B cell (primary cell): Measurements from ENCODE around the gene NFIC. TPM values are rescaled to one million over a fixed set of nuclear protein-coding genes. Genes with fewer than 3 reads are reported as not detected.
"Not testable (repeated sequence)": the region's sequence is repeated elsewhere in the genome, so short reads cannot be mapped to it uniquely, and the experiment has no call there.

ENCODE experiments used
- ATAC-seq: fragments of 200-7000 bp; cut with Tn5 transposase; one replicate; pipeline ENCODE4 v1.10.0; 2021; ENCODE audit warnings: low read depth, mild to moderate bottlenecking, moderate number of reproducible peaks, moderate library complexity
- CTCF ChIA-PET: fragments of 350-600 bp; sonication (Branson Sonifier 250); formaldehyde crosslinking; loops from one replicate; lab custom pipeline; 2021; ENCODE audit warnings: antibody characterized with exemption, inconsistent platforms; lab: Charles Lee
- POLR2A ChIA-PET: fragments of 350-600 bp; sonication (Branson Sonifier 250); formaldehyde crosslinking; loops from one replicate; lab custom pipeline; 2021; ENCODE audit warnings: antibody characterized with exemption; lab: Charles Lee
- DNase-seq: peaks from one replicate; pipeline ENCODE4 v3.0.0; 2013
- H2AFZ ChIP-seq: 2 replicates; pipeline ENCODE4 v1.6.1; 2012; ENCODE audit warnings: mild to moderate bottlenecking, low read depth, low read length; ENCODE audit not compliant: insufficient read depth, poor library complexity, severe bottlenecking
- H3K27ac ChIP-seq, 2 donors: 1 replicate in 1 of 2; 2 replicates in 1 of 2; pipeline ENCODE4 v1.5.1; 2012 to 2013; ENCODE audit warnings: low read length in 2 of 2, mild to moderate bottlenecking in 2 of 2, moderate library complexity in 1 of 2
- H3K27me3 ChIP-seq, 4 experiments: fragments of 200-600 bp in 1 of 4; sonication (generic) in 1 of 4; replicated peaks in 1 of 4; 1 replicate in 2 of 4; 2 replicates in 2 of 4; pipeline versions ENCODE4 v1.6.1 to v1.7.0; 2013 to 2016; ENCODE audit warnings: low read length in 3 of 4, mild to moderate bottlenecking in 2 of 4, mixed read lengths in 1 of 4, moderate library complexity in 1 of 4; ENCODE audit not compliant: insufficient read depth in 4 of 4, control insufficient read depth in 3 of 4; ENCODE audit errors: control extremely low read depth in 1 of 4
- H3K36me3 ChIP-seq, 2 experiments: replicated peaks in 1 of 2; 1 replicate in 1 of 2; 2 replicates in 1 of 2; pipeline versions ENCODE4 v1.6.1 to v1.7.1; 2013; ENCODE audit warnings: low read length in 1 of 2; ENCODE audit not compliant: insufficient read depth in 2 of 2, control insufficient read depth in 1 of 2; ENCODE audit errors: control extremely low read depth in 1 of 2, extremely low read depth in 1 of 2
- H3K4me1 ChIP-seq, 2 donors: fragments of 200-600 bp in 1 of 2; sonication (generic) in 1 of 2; 1 replicate in 1 of 2; 2 replicates in 1 of 2; pipeline versions ENCODE4 v1.5.1 to v1.6.1; 2013 to 2017; ENCODE audit warnings: low read length in 2 of 2; ENCODE audit not compliant: control insufficient read depth in 2 of 2, insufficient read depth in 2 of 2
- H3K4me2 ChIP-seq: replicated peaks from 2 replicates; pipeline ENCODE3; 2012; ENCODE audit warnings: mild to moderate bottlenecking, low read depth, low read length; ENCODE audit not compliant: poor library complexity, severe bottlenecking
- H3K4me3 ChIP-seq, 5 experiments: fragments of 200-600 bp in 1 of 5; sonication (generic) in 1 of 5; 1 replicate in 3 of 5; 2 replicates in 2 of 5; pipeline versions ENCODE4 v1.5.1 to v1.7.0; 2011 to 2016; ENCODE audit warnings: low read length in 4 of 5, mild to moderate bottlenecking in 4 of 5, low read depth in 2 of 5, control low read depth in 1 of 5, moderate library complexity in 1 of 5; ENCODE audit not compliant: insufficient read depth in 1 of 5; ENCODE audit errors: control extremely low read depth in 1 of 5, extremely low read depth in 1 of 5
- H3K79me2 ChIP-seq: fragments of 200-600 bp; sonication (generic); one replicate; pipeline ENCODE4 v1.6.0; 2016; ENCODE audit warnings: low read length; ENCODE audit not compliant: control insufficient read depth, insufficient read depth
- H3K9ac ChIP-seq: fragments of 200-600 bp; sonication (generic); 2 replicates; pipeline ENCODE4 v1.6.1; 2017; ENCODE audit warnings: mild to moderate bottlenecking, low read length, moderate library complexity
- H3K9me3 ChIP-seq, 3 donors: one replicate each; pipeline versions ENCODE4 v1.6.1 to v1.7.1; 2013; ENCODE audit warnings: low read length in 2 of 3; ENCODE audit not compliant: control insufficient read depth in 2 of 3, insufficient read depth in 1 of 3; ENCODE audit errors: control extremely low read depth in 1 of 3
- H4K20me1 ChIP-seq: 2 replicates; pipeline ENCODE4 v1.6.0; 2012; ENCODE audit warnings: mild to moderate bottlenecking, low read length; ENCODE audit not compliant: insufficient read depth, control insufficient read depth, poor library complexity, severe bottlenecking
- H3K27ac Mint-ChIP-seq: one replicate; pipeline ENCODE4 v1.8.0; 2021; ENCODE audit warnings: mixed read lengths
- H3K27me3 Mint-ChIP-seq: one replicate; pipeline ENCODE4 v1.8.0; 2021; ENCODE audit warnings: mixed read lengths
- H3K4me1 Mint-ChIP-seq: one replicate; pipeline ENCODE4 v1.8.0; 2021; ENCODE audit warnings: mixed read lengths
- H3K4me3 Mint-ChIP-seq: one replicate; pipeline ENCODE4 v1.8.0; 2021; ENCODE audit warnings: mixed read lengths
- H3K9me3 Mint-ChIP-seq: one replicate; pipeline ENCODE4 v1.8.0; 2022; ENCODE audit warnings: mixed read lengths; ENCODE audit not compliant: insufficient read depth
- EZH2 ChIP-seq: IDR thresholded peaks from 2 replicates; pipeline ENCODE4 v1.6.1; 2012; ENCODE audit warnings: borderline replicate concordance, low read depth, mild to moderate bottlenecking, moderate library complexity, low read length; ENCODE audit not compliant: insufficient read depth, poor library complexity, severe bottlenecking
- WGBS: methylation state at CpG from one replicate; pipeline ENCODE4 v1.1.5; 2013; ENCODE audit warnings: missing lambda C conversion rate; ENCODE audit not compliant: insufficient coverage; 5-methylcytosine and 5-hydroxymethylcytosine counted together
- intact Hi-C: fragments of 100-400 bp; cut with micrococcal nuclease; formaldehyde crosslinking; loops from one replicate; pipeline ENCODE4 v1.10.0; 2022
- polyA plus RNA-seq: library from polyadenylated mRNA; depleted of rRNA; stranded (reverse); fragments of >200 nt; gene quantifications from 2 replicates; pipeline ENCODE4 v1.2.3, GENCODE V29; 2012
- total RNA-seq, 2 donors: library from RNA; stranded (reverse); fragments of 120-200 nt in 1 of 2; gene quantifications; 1 replicate in 1 of 2; 2 replicates in 1 of 2; pipeline versions ENCODE4 v1.2.3 to v1.2.4, GENCODE V29; 2013 to 2022
- TF ChIP-seq, protein P1 (sequence below): fragments of 200-600 bp; IDR thresholded peaks from one replicate; pipeline ENCODE4 v1.8.0; 2022; ENCODE audit warnings: antibody characterized with exemption, mild to moderate bottlenecking

NFIC gene
- total and polyA plus RNA-seq, 2 donors (not counting 1 experiment from before 2014, with no cell fraction given): 3.8 to 23.6 TPM

GRCh38 chr19:3333020-3333583 lies 33.3 kb upstream of the NFIC start:
- Histone ChIP-seq H2AFZ (no peak overlapping the region), H3K36me3 (no peaks in the 10 kb centered on the region), H3K4me1 (no peaks in the 10 kb centered on the region), H3K9ac (no peak overlapping the region), H3K4me2 (no peak overlapping the region), H4K20me1 (no peaks in the 10 kb centered on the region), H3K4me3 (no peak overlapping the region), H3K9me3 (peaks cover 0 to 4% (median 0%) of the 10 kb centered on the region in 3 donors), H3K27me3 (peaks cover 0 to 23% (median 6%) of the 10 kb centered on the region in 4 experiments), H3K79me2 (no peaks in the 10 kb centered on the region), H3K27ac (no peak overlapping the region)
- Mint-ChIP-seq H3K27ac (no peak overlapping the region), H3K4me1 (no peaks in the 10 kb centered on the region), H3K4me3 (no peak overlapping the region), H3K27me3 (peaks cover 12% of the 10 kb centered on the region), H3K9me3 (no peaks in the 10 kb centered on the region)
- no peak for ATAC-seq
- DNase-seq: no peak
- no peak for TF ChIP-seq EZH2
- TF ChIP-seq, protein P1, sequence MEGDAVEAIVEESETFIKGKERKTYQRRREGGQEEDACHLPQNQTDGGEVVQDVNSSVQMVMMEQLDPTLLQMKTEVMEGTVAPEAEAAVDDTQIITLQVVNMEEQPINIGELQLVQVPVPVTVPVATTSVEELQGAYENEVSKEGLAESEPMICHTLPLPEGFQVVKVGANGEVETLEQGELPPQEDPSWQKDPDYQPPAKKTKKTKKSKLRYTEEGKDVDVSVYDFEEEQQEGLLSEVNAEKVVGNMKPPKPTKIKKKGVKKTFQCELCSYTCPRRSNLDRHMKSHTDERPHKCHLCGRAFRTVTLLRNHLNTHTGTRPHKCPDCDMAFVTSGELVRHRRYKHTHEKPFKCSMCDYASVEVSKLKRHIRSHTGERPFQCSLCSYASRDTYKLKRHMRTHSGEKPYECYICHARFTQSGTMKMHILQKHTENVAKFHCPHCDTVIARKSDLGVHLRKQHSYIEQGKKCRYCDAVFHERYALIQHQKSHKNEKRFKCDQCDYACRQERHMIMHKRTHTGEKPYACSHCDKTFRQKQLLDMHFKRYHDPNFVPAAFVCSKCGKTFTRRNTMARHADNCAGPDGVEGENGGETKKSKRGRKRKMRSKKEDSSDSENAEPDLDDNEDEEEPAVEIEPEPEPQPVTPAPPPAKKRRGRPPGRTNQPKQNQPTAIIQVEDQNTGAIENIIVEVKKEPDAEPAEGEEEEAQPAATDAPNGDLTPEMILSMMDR: no peak
- no CpG with 5 or more reads among the region's 4 CpGs for WGBS
- ChIA-PET POLR2A (no interaction called here), CTCF (interaction anchor here (2.9 kb wide), 1 partner anchor 97 kb away, joined by 8 read pairs; no protein-coding TSS in a partner anchor)
- intact Hi-C loops: no loop called here

- TF ChIP-seq, protein P1: no peak
- TF ChIP-seq EZH2: no peak
- 100% methylated on average over 1 of the region's 8 CpGs for WGBS
- H3K9ac ChIP-seq: no peak overlapping the region
- H3K4me3 Mint-ChIP-seq: no peak overlapping the region
- DNase-seq: no peak
- no peaks in the 10 kb centered on the region for H3K9me3 Mint-ChIP-seq
- no peaks in the 10 kb centered on the region for H4K20me1 ChIP-seq
- no peak for ATAC-seq
- no peak overlapping the region for H3K27ac Mint-ChIP-seq
- H3K4me1 ChIP-seq: peaks cover 3 to 5% of the 10 kb centered on the region in 2 donors
- no peak overlapping the region for H3K4me3 ChIP-seq
- H3K4me1 Mint-ChIP-seq: peaks cover 2% of the 10 kb centered on the region
- no peak overlapping the region for H3K27ac ChIP-seq
- ChIA-PET CTCF (interaction anchor here (0.7 to 2.9 kb wide), 2 partner anchors 96 to 286 kb away, joined by 3 to 8 read pairs; no protein-coding TSS in a partner anchor), POLR2A (no interaction called here)
- H3K9me3 ChIP-seq: peaks cover 0 to 4% (median 0%) of the 10 kb centered on the region in 3 donors
- no peak overlapping the region for H2AFZ ChIP-seq
- H3K4me2 ChIP-seq: no peak overlapping the region
- no peaks in the 10 kb centered on the region for H3K79me2 ChIP-seq
- intact Hi-C loops: no loop called here
- H3K36me3 ChIP-seq: no peaks in the 10 kb centered on the region
- H3K27me3 Mint-ChIP-seq: peaks cover 8% of the 10 kb centered on the region
- H3K27me3 ChIP-seq: peaks cover 0 to 26% (median 6%) of the 10 kb centered on the region in 4 experiments
Observed at GRCh38 chr19:3333662-3334061, 32.7 kb upstream of the NFIC start.

GRCh38 chr19:3334749-3335430 lies 31.5 kb upstream of the NFIC start:
- H3K27me3 Mint-ChIP-seq, H3K4me1 Mint-ChIP-seq, H3K4me1 ChIP-seq, ATAC-seq, H3K36me3 ChIP-seq, H3K79me2 ChIP-seq, H3K27ac Mint-ChIP-seq, H3K9me3 Mint-ChIP-seq, H3K4me2 ChIP-seq, POLR2A ChIA-PET, H3K4me3 Mint-ChIP-seq, intact Hi-C loops, H3K4me3 ChIP-seq, H3K9ac ChIP-seq, H4K20me1 ChIP-seq, H3K9me3 ChIP-seq, H3K27ac ChIP-seq, H2AFZ ChIP-seq, DNase-seq: not testable (repeated sequence)
- CTCF ChIA-PET: interaction anchor here (2.9 kb wide), 1 partner anchor 95 kb away, joined by 8 read pairs; no protein-coding TSS in a partner anchor
- H3K27me3 ChIP-seq: peaks cover 0 to 29% (median 6%) of the 10 kb centered on the region in 4 experiments
- 90% methylated on average over 4 of the region's 8 CpGs for WGBS
